GM18909 (cell line): ENCODE data around the gene ANO1.

Experiments used
- ATAC-seq: cut with Tn5 transposase; IDR thresholded peaks from one replicate; pipeline ENCODE4 v1.9.1; 2021; ENCODE audit warnings: mild to moderate bottlenecking; ENCODE audit not compliant: unreplicated experiment, poor library complexity

Gene ANO1

DNA sequence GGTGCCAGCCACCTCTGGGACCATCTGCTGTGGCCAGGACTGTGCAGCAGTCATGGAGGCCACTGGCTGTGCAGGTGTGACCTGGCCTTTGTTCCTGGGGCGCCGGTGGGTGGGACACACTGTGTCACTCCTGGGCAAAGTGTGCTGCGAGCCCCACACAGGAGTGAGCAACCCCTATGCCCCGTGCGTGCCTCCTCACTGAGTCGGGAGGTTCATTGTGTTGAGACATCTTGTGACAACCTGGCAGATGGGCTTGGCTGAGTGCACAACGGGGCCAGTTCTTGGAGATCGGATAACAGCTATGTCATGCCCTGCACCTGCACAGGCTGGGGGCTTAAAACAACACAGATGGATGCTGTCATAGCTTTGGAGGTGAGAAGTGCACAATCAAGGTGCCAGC lies 13.5 kb downstream of the ANO1 start:
- no peak for ATAC-seq

- ATAC-seq: no peak
Observed at GRCh38 chr11:70092959-70093715, 15.0 kb downstream of the ANO1 start.

DNA sequence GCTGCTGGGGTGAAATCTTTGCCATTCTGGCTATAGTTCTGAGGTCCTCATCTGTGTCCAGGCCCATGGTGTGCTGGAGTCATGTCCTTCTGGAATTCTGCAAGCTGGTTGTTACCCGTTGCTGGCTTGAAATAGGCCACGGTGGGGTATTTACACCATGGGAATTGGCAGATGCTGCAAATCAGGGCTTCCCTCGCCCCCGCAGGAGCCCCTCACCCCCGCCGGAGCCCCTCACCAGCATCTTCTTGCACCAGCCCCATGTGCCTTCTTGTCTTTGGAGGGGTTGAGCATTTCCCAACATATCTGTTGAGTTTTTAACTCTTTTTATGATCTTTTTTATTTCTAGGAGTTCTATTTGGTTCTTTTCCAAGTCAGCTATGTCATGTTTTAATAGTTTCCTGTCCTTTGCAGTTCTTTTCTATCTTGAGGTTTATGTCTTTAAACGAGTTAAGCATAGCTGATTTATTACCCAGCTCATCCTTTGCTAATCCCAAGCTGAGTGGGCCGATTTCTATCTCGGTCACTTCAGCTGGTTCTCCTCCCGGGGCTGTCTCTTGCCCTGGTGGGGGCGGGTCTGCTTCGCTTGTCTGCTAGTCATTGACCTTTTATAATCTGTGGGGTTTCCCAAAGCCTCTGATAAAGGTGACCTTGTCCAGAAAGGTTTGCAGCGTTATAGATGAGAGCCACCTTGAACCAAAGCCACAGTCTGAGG lies 17.6 kb downstream of the ANO1 start:
- ATAC-seq: no peak

DNA sequence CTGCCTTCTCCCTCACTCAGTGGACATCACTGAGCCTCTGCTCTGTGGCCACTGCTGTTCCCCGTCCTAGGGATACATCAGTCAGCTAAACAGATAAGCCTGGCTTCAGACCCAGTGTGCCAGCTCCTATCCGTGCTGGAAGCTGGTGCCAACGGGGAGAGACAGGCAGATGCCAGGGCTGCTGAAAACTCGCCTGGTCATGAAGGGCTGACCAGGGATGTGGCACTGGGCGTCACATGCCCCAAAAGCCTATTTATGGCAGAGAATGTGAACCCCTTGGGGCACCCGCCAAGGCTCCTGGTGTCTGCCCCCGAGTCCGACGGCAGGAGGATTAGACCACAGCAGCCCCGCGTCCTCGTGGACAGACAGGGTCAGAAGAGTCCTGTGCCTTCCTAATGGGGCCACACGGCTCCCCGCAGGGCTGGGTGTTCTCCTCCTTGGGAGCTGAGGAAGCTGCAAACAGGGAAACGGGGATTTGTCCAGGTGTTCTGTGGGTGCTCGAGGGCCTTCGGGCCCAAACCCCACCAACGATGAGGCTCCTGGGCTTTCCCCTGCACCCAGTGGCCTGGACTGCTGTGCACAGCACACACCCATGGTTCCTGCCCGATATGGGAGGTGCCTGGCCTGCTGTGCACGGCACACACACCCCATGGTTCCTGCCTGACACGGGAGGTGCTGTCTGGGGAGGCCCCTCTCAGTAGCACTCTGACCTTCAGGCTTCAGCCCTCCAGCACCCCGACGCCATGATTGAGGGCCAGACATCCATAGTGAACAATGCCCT lies 19.9 kb downstream of the ANO1 start:
- ATAC-seq: no peak

- no peak for ATAC-seq
Observed at GRCh38 chr11:70098936-70099335, 20.8 kb downstream of the ANO1 start.

DNA sequence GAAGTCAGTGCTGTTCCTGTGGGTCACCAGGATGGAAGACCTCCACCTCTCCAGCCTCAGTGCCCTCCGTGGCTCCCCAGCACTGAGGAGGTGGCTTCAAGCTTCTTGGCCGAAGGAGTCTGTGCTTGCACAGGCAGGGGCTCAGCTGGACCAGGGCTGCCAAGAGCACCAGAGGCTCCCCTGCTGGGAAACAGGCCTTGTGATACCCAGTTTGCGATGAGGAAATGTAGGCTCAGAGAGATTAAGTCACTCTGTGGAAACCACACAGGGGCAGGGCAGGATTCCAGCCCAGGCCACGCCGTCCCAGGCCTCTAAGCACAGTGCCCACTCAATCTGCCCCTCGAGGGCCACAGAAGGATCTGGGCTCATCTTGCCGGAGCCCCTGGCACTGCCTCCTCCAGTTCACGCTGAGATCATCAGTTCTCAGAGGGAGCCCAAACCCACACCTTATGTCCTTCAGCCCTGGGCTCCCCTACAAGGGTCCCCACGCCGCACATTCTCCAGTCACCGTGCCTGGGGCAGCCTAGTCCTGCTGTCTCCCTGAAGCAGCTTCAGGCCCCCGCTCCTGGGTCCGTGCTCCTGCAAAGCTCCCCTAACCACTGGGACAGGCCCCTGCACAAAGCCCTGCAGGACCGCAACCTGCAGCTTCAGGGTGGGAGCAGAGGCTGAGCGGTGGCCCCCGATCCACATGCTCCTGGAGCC lies 21.6 kb downstream of the ANO1 start:
- no peak for ATAC-seq

GRCh38 chr11:70100280-70100603 lies 22.1 kb downstream of the ANO1 start:
- ATAC-seq: no peak

GRCh38 chr11:70100791-70101190 lies 22.7 kb downstream of the ANO1 start:
- no peak for ATAC-seq

- ATAC-seq: no peak
Observed at GRCh38 chr11:70103256-70103975, 25.3 kb downstream of the ANO1 start.

GRCh38 chr11:70104419-70104818 lies 26.3 kb downstream of the ANO1 start:
- ATAC-seq: no peak

GRCh38 chr11:70104961-70105360 lies 26.8 kb downstream of the ANO1 start:
- ATAC-seq: no peak

DNA sequence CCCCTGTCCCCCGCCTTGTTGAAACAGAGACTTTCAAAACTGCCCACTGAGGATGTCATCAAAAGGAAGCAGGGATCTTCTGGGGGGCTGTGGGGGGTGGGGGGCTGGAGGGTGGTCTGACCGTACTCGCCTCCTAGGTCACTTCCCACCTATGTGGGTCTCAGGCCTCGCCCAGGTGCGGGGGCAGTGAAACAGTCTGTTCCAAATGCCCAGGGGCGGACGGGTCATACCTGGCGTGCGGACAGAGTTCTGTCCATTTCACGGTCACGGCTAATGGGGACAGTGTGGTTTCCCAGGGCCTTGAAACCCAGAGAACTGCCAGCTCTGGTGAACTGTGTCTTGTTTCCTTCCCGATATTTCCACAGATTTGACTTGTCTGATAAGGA lies 27.2 kb downstream of the ANO1 start:
- ATAC-seq: no peak

- ATAC-seq: no peak
Observed at GRCh38 chr11:70105755-70106571, 27.8 kb downstream of the ANO1 start.

- ATAC-seq: no peak
Observed at GRCh38 chr11:70106757-70107156, 28.6 kb downstream of the ANO1 start.

DNA sequence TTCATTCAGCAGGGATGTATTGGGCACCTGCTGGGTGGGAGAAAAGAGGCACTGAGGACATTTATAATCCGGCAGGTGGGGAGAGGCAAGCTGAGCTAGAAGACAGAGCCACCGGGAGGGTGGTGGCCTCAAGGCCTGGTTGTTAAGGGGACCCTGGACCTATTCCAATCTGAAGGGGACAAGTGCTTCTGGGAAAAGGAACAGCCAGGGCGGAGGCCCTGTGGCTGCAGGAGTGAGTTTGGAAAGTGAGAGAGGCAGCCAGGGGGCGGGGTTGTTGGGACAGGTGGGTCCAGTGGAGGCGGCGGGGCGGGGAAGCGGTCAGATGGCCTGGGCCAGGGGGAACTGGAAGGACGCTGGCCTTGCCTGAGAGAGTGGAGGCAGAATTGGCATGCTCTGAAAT lies 29.1 kb downstream of the ANO1 start:
- ATAC-seq: no peak

DNA sequence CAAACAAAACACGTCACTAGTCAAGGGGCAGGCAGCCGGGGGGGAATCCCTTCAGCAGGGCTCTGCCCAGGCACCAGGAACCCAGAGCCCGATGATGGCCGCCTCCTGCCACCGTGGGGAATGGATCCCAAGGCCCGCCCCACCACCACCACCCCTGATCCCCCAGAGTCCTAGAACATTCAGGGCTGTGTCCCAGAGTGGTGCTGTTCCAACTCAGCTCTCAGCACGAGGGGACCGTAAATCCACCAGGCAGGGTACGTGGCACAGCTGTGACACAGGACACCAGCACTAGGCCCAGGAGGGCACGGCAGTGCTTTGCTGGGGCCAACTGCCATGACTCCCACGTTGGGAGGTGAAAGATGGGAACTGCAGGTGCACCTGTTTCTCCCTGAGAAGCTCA lies 29.6 kb downstream of the ANO1 start:
- no peak for ATAC-seq

GRCh38 chr11:70108250-70108649 lies 30.1 kb downstream of the ANO1 start:
- ATAC-seq: no peak

DNA sequence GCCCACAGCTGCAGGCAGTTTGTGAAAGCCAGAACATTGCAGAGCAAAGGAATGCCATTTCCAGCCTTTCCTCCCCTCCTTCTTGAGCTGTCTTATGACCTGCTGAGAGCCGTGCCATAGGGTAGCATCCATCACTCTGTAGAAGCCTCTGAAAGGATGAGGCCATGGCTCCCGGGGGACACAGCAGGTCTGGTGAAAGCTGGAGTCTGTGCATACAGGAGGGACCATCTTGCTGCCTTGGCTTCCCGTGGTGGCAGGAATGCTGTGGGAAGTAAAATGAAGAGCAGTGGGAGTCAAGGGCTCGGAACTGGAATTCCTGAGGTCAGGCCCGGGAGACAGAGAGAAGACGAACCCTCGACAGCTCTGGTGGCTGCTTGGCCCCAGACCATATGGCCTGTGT lies 30.9 kb downstream of the ANO1 start:
- ATAC-seq: no peak

DNA sequence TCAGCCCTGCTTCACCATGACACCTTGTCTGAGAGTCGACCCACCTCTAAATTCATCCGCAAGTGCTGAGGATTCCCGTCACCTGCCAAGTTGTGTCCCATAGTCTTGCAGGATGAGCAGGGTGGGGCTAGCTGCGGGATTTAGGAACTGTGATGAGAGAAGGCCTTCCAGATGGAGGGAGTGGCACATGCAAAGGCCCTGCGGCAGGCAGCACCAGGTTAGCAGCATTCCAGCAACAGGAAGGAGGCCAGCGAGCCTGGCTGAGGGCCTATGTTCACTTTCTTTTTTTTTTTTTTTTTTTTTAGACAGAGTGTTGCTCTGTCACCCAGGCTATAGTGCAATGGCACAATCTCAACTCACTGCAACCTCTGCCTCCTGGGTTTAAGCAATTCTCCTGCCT lies 31.8 kb downstream of the ANO1 start:
- no peak for ATAC-seq
